Measurements from ENCODE around the gene BMP10.

DNA sequence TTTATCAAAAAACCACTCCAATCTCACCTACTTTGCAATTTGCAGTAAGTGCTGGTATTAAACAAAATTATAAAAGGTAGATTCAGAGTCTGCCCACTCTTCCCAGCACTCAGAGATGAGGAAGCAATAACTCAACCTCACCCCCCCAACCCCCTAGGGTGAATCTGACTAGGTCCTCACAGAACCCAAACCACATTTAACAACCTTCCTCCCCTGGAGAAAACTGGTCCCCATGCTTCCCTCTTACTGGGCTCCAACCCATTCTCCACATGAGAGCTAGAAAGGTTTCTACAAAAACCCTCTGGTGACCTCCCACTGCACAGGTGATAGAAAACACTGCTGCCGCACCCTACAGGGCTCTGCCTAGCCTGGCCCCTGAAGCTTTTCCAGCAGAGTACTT, 40.5 kb upstream of the BMP10 start:
- TF ChIP-seq CTCF (IDR thresholded peaks at IDR 0.05 in 8 of 11, conservative IDR thresholded peaks at IDR 0.05 in 3 of 11) = no peak
- TF ChIP-seq POLR2AphosphoS5 (IDR thresholded peaks at IDR 0.05) = no peak
- TF ChIP-seq POLR2A (IDR thresholded peaks at IDR 0.05) = no peak

Data from spleen (tissue), 7 donors.